ENCODE results near the gene CAMK2D.
A peak's percentile ranks its signal among the peaks of the same experiment; 100 is the strongest.

Gene CAMK2D

DNA sequence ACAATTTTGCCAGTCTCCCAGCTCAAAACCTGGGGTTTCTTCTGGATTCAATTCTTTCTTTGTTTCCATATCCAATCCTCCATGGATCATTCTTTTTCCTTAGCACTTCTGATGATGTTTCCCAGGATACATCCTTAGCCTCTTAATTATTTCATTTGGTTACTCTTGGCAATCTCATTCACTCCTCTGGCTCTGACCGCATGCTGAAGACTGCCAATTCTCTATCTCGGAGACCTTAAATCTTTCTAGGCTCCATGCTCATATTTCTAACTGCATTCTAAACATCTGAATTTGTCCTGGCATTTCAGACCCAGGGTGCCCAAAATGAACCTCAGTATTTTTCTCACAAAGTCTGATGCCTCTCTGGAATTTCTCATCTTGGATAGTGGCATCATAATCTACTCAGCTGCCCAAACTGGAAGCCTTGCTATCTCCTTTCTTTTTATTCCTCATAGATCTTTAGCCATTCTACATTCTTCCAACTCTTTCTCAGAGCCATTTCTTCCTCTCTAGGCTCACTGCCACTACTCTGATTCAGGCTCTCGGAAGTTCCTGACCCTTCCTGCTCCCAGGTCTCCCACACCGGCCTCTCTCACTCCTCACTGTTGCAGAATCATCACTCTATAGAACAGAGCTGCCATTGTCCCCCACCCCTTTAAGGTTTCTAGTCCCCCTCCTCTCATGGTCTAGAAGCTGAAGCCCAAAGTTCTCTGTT is 290.2 kb downstream of the CAMK2D start:
- no peak for DNase-seq (ENCODE audit: low spot score)

DNA sequence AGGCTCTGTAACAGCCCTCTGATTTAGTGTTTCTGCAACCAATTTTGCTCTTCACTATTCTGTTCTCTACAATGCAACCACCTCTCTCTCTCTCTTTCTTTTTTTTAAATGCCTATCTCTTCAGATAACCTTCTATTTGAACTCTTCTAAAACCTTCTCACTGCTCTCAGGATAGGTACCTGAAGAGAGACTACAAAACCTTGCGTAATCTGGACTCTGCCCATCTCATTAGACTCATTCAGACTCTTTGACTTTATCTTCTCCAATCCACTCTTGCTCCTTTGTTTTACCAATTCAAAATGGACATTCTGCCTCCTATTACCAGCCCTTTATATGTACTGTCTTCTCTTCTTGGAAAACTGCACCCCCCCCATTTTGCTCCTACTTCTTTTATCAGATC is 291.6 kb downstream of the CAMK2D start:
- DNase-seq (ENCODE audit: low spot score), result no peak

DNA sequence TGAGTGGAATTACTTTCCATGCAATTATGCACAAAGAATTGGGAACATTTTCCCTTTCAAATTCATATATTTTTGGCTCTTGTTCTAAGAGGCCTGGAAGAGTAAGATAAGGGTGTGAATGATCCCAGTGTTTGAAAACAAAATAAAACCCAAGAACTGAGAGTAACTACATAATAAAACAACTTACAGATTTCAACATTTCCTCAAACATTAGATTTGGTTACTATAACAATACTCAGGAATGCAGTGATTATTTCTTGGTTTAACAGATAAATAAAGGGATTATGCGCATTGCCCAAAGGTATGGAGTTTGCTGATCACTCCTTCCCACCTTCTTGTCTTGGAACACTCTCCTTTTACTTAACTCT is 292.5 kb downstream of the CAMK2D start:
- DNase-seq (ENCODE audit: low spot score), result no peak

DNA sequence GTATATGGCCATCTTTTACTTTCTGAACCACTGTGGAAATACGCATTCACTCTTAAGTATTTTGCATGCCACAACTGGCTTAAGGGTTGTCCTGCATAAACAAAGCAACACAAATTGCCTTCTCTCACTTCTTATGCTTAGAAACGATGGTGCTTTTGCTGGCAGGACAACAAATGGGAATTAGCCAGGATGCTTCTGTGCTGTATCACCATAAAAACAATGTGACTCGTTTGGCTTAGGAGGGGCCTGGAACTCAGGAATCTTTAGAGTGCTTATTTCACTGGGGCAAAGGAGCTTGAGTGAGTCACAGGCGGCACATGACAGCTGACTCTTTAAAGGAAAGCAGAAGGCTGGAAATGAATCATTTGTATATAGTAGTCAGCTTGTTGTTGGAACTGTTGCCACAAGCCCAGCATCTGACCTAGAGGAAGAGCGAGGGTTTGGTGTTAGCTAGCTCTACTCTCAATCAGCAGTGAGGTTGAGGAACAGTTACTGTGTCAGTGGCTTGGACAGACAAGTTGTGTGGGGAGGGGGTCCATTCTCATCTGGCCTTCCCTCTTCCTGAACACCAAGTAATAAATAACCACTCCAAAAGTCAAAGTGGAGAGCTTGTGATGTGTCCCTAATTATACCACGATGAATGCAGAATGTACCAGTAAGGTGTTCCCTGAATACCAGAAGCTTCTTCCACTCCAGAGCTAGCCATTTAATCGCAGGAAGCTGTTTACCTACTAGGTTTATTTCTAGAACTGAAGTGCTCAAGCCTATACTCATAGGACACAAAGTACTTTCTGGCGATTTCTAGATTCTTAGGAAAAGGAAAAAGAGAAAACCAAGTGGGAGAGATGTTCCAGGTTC is 293.1 kb downstream of the CAMK2D start:
- DNase-seq (ENCODE audit: low spot score), result no peak

DNA sequence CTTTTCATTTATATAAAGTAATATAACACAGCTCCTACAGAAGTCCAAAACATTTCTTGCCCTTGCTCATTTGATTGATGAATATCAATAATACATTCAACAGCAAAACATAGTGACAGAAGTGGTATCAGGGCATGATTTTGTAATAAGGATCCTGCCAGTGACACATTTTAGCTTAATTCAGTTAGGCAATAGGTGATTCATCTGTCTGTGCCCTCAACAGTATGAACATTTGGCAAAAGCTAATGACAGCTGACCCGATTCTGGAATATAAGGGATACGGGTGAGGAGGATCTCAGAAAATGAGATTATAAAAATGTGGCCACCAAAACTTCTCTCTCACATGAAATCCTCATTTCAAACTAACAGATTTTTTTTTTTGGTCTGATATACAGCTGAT is 294.0 kb downstream of the CAMK2D start:
- DNase-seq (ENCODE audit: low spot score), result no peak

DNA sequence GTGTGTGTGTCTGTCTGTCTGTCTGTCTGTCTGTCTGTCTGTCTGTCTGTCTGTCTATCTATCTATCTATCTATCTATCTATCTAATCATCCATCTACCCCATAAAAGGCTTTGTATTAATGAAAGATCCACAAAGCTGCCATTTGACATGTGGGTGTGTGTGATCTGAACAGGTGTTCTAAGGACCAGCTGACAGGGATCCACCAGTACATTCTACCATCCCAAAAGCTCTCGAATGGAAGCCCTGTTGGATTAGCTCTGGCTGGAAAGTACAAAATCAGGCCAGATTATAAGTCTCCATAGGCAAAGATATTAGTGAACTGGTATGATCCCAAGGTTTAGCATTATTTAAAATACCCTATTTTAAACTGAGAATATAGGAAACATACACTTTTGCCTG is 299.3 kb downstream of the CAMK2D start:
- DNase-seq (ENCODE audit: low spot score), result no peak

DNA sequence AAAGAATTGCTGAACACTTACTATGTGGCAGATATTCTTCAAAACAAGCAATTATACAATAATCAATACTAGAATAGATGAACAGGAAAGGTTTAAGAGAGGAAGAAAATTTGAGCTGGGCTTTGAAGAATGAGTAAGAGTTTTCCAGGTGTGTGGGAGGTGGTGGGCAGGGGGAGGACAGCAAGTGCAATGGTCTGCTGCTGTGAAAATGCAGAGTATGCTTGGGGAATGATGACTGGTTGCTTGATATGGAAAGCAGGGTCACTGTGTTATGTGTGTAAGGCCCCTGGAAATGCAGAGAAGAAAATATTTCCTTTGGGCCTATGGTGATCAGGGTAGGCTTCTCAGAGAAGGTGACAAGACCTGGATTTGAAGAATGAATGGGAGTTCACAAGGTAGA is 300.3 kb downstream of the CAMK2D start:
- DNase-seq (ENCODE audit: low spot score), result no peak

DNA sequence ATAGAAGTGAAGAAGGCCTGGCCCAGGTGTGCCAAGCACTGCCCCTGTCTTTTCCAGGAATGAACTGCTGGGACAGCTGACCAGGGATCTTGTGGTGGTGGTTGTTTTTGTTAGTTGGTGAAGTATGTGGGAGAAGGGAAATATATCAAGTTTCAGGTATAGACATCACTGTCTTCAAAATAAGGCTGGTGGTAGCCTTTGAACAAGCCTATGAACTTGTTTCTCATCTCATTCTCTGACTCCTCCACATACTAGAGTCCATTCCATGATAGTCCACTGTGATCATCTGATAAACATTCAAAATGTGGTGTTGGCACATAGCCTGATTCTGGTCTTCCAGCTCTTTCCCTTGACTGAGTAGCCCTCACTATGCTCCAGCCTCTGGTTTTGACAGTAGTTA is 303.7 kb downstream of the CAMK2D start:
- no peak for DNase-seq (ENCODE audit: low spot score)

DNA sequence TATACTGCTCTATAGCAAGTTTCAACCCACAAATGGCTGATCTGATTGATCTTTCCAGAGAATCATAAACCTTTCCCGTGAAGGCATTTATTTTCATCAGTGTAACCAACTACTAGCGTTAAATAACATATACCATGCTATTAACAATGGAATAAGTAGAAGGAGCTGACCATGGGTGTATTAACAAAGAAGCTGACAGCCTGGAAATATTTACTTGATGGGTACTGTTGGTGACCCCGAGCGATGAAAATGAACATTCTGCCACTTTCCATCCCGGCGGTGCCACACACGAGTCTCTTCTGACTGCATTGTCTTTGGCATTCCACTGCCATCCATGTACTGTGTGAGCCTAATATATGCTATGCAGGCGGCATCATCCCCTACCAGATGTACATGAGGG is 304.4 kb downstream of the CAMK2D start:
- no peak for DNase-seq (ENCODE audit: low spot score)

DNA sequence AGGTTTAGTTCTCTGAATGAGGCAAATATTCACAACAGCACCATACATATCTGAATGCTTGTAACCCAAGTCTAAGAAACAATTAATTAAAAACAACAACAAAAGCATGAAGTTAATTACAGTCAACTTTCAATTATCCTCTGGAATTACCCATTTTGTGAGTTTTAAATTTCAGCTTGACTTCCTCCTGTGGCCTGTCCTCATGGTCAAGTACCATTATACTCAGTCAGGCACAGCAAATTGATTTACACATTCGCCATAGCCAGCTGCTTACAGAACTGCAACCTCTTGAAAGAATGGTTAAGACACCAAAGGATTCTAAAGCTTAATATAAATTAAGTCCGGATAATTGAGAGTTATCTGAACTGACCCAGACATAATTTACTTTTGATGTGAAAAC is 306.5 kb downstream of the CAMK2D start:
- DNase-seq (ENCODE audit: low spot score), result no peak

DNA sequence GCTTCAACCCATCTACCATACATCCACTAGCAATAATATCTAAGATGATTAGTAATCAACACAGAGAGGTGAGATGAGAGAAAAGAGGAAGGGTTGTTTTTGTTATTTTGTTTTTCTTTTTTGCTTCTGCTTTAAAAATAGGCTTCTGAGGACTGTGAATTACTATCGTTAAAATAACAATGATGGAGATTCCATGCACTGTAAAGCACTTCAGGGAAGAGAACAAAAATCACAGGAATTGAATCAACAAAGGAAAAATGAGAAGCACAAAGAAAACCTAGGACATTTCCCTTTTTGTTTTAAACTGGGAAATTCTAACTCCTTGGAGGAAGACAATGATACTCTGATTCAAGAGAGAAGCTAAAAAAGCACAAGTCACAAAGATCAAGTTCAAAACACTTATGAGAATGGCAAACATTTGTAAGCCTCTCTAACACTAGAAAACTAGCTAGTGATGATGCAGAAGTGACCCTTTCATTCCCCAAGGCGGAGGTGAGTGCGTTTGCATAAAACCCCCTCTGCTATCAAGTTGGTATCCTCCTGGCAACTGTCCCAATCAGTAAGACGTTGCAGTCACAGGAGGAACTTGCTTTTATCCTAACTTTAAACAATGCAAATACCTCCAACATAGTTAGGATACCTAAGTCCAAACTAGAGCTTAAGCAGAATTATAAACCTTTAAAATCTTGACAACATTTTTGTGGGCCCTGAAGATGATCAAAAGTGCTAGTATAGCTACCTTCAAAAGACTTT is 308.5 kb downstream of the CAMK2D start:
- peak; percentile 37 for DNase-seq (ENCODE audit: low spot score)

DNA sequence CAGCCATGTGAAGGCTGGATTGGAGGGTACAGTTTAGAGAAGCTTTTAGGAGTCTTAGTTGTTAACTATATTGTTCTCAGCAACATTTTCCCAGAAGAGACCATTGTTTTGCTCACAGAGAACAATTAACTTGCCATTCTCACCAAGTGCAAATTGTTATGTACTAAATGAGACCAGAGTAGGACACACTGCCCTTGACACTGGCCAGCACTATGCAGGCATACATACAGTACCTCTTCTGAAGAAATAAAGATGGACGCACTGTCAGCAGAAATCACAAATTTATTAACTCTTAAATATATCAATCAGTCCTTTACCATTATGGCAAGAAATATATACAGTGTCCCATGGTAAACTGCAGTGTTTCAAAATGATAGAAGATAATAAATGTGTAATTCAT is 309.4 kb downstream of the CAMK2D start:
- no peak for DNase-seq (ENCODE audit: low spot score)

DNA sequence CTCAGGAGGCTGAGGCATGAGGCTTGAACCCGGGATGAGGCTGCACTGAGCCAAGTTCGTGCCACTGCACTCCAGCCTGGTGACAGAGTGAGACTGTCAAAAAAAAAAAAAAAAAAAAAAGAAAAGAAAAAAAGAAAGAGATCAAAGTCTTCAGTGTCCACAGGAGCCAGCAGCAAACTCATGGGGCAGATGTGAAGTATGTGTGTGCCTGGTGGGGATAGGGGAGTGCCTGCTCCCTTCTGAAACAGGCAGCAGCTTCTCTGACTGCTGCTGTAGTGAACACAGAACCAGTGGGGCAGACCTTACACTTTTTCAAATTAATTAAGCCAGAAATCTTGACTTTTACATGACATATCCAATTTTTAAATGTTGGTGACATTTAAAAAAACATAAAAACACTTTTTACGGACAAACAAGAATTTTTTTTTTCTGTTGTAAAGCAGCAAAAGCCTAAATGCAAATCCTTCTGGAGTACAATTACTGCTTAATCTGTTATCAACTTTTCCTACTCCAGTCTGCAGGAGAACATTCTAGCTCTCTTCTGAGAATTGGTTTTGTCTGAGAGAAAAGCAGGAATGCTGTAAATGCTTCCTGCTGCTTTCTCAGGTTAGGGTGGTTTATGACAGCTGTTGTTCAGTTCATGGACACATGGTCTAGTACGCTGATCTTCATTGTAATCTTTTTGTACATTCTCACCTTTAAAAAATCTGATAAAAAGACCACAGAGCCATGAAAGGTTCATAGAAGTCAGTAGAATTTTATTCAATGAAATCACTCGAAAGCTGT is 311.1 kb downstream of the CAMK2D start:
- DNase-seq (ENCODE audit: low spot score), result no peak

DNA sequence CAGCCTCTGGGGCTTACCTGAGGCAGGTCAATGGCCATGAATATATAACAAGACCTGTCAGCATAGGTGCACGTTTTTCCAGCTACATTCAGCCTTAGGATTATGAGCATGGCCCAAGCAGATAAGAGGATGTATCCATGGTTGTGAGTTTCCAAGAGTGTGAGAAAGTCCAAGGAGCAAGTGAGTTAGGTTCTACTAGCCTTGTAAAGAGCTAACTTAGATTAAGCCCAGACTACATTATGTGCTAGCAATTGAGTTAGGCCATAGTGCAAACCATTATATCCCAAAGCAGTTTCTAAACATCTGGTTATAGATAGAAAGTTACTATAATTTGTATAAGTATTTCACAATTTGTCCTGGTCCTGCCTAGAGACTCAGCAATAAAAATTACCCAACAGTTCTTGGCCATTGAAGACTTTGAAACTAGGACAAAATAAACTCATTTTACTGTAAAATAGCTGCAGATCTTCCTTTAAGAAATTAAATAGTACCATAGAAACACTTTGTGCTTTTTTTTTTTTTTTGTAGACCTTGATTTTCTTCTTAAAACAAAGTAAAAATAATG is 312.0 kb downstream of the CAMK2D start:
- no peak for DNase-seq (ENCODE audit: low spot score)

DNA sequence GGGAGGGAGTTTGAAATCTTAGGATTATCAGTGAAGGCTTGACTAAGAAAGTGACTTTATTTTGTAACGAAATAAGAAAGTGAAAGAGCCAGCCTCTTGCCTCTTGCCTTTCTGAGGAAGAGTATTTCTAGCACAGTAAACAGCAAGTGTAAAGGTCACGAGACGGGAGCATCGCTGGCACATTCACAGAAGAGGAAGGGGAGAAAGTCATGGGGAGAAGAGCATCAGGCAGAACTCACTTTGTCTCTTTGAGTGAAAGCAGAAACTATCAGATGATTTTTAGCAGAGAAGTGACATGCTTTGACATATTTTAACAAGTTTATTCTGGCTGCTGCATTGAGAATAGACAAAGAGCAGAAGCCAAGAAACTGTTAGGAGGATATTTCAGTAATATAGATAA is 313.8 kb downstream of the CAMK2D start:
- DNase-seq (ENCODE audit: low spot score), result no peak

DNA sequence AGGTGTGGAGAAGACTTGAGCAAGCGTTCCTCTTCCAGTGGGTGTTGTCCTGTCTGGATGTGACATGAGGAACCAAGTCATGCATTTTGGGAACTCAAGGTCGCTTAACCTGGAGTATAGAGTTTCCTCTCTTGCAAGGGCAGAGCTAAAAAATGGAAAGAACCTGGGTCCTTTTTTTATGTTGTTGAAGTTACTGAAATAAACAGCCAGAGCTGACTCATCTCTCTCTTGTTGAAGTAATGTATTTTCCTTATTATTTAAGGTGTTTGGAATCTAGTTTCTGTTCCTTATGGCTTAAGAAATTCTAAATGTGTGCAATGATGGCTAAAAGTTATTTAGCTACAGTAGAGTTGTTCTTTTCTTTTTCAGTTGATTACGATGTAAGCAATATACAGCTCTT is 314.5 kb downstream of the CAMK2D start:
- no peak for DNase-seq (ENCODE audit: low spot score)

DNA sequence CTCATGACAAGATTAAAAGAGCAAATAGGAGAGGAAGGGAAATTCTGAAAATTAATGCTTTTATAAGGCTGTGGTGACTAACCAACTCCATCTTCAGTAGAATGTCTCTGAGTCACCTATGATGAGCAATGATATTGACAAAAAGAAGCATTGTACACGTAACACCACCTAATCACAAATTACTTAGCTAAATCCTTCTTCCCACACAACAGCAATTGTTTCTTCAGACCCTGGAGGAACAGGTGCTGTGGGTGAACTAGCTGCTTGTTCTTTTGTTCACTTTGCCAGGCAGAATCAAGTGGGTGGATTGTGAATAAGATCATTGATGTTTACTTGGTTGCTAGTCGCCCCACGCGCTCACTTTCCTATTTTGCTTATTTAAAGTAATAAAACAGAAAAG is 315.5 kb downstream of the CAMK2D start:
- DNase-seq (ENCODE audit: low spot score), result no peak

DNA sequence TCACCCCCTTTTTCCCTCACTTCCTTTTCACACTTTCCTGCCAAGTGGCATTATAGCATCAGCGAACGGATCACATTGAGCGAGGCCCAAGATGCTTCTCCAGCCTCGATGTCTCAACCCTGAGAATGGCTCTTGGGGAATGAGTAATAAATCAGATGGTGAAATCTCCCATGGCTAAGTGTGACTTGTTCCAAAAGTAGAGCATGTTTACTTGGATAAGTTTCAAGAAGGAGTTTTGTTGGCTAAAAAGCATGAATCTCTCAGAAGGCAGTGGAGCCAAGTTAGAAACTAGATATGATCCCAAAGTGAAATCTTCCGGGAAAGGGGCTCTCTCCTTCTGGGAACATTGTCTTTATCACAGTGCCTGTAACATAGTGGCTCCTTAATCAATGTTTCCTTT is 316.3 kb downstream of the CAMK2D start:
- DNase-seq (ENCODE audit: low spot score), result no peak

DNA sequence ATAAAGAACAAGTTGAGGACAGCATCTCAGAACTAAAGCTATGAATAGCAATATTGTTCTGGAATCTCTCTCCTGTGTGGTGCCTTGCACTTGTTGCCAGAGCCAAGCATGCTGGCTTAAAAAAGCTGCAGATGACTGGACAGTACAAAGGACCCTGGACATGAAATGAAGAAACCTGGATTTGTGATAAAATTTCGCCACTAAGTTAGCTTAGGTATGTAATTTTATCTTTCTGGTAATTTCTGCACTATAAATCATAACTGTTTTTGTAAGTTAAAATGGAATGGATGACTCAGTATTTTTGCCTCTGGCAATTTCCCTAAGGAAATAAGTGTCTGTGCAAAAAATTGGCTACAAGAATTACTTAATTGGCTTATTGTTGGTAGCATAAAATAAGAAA is 317.2 kb downstream of the CAMK2D start:
- no peak for DNase-seq (ENCODE audit: low spot score)

DNA sequence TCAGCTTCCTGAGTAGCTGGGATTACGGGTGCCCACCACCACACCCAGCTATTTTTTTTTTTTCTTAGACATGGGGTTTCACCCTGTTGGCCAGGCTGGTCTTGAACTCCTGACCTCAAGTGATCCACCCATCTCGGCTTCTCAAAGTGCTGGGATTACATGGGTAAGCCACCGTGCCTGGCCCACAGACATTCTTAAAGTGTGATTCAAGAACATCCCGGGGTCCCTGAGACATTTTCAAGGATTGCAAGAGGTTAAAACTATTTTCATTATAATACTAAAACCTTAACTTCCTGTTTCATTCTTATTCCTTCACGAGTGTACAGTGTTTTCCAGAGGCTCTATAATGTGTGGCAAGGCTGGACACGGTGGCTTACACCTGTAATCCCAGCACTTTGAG is 318.7 kb downstream of the CAMK2D start:
- no peak for DNase-seq (ENCODE audit: low spot score)

DNA sequence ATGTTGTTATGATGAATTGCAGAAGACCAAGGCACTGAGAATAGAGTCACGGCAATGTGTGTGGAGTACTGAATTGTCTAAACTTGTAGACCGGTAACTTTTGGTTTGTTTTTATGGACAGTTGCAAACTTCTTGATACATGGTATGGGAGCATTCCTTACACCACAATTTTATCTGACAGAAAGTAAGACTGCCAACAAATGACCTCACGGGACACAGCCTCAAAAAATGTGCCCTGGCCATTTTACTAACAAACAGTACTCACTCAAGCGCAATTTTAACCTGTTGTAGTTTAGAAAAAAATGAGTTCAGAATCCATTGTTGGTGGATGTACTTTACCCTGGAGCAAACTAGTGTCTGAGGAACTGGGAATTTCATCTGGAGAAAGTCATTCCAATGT is 321.2 kb downstream of the CAMK2D start:
- no peak for DNase-seq (ENCODE audit: low spot score)

DNA sequence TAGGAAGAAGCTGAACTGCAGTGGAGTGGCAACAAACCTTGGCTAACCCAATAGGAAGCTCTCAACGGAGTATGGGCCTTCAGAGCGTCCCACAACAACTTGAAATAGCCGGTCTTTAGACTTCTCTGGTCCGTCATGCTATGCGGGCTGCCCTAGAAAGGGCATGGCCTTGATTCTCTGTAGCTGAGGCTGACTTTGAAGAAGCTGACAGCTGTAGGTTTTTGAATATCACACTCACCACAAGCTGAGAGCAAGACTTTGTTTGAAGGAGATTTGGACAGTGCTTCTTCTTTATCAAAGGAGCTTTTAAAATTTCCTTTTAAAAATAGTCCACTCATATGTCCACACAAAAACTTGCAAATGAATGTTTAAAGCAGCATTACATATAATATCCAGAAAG is 322.9 kb downstream of the CAMK2D start:
- DNase-seq (ENCODE audit: low spot score), result no peak
